Adipose tissue (tissue), 3 donors: ENCODE measurements around the gene NXF1. TPM values are rescaled to one million over a fixed set of nuclear protein-coding genes. Genes with fewer than 3 reads are reported as not detected.
A peak's percentile ranks its signal among the peaks of the same experiment; 100 is the strongest.
"Not testable (repeated sequence)": the region's sequence is repeated elsewhere in the genome, so short reads cannot be mapped to it uniquely, and the experiment has no call there.

Experiments used
- H3K27ac ChIP-seq: one replicate; pipeline ENCODE4 v1.5.1; 2013; ENCODE audit warnings: low read depth, low read length
- WGBS, 3 donors: extraction: QIAGEN DNeasy Blood & Tissue Kit; methylation state at CpG; one replicate each; pipeline ENCODE4 v1.1.7; 2013; 5-methylcytosine and 5-hydroxymethylcytosine counted together
- polyA plus RNA-seq, 3 donors: library from polyadenylated mRNA; stranded (reverse); fragments of 200-250 nt; gene quantifications; one replicate each; pipeline ENCODE4 v1.2.3, GENCODE V29; 2013
- donor health status: healthy with polysubstance abuse.
- donor health status: Bipolar disorder and iron deficiency.
- donor health status: healthy.

NXF1 gene
- polyA plus RNA-seq, 3 donors = 45.1 to 85.1 (median 68.3) TPM

DNA sequence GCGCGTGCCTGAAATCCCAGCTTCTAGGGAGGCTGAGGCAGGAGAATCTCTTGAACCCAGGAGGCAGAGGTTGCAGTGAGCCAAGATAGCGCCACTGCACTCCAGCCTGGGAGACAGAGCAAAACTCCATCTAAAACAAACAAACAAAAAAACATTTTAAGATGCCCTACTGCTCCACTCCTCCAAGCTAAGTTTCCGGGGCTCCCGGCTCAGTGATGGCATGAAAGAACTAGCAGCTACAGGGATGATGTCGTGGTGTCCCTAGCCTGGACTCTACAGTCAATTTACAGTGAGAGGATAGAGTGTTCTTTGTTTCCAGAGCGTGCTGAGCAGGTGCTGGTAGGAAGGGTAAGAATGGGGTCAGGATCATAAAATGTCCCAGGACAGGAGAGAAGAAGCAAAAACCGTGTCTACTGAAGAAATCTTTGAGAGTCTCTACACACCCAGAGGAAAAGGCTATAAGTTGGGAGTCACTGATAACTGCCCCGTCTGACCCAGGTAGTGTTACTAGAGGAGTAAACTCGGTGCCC lies 50.1 kb downstream of the NXF1 start:
- WGBS, 3 donors = 73 to 87% (median 85%) methylated on average over 10 of the region's 10 CpGs
- no peak overlapping the region for H3K27ac ChIP-seq

- WGBS, 3 donors = 0 to 1% (median 1%) methylated on average over 45 to 47 of the region's 47 CpGs
- H3K27ac ChIP-seq = peak within 1 kb of the TSS; percentile 12
These were observed 51.3 kb downstream of the NXF1 start, which contains the start of gene ZBTB3 for GRCh38 chr11:62753736-62754603. Gene ZBTB3 (minus strand): TSS chr11:62754160. CDS start chr11:62753664, 496 bp downstream.

DNA sequence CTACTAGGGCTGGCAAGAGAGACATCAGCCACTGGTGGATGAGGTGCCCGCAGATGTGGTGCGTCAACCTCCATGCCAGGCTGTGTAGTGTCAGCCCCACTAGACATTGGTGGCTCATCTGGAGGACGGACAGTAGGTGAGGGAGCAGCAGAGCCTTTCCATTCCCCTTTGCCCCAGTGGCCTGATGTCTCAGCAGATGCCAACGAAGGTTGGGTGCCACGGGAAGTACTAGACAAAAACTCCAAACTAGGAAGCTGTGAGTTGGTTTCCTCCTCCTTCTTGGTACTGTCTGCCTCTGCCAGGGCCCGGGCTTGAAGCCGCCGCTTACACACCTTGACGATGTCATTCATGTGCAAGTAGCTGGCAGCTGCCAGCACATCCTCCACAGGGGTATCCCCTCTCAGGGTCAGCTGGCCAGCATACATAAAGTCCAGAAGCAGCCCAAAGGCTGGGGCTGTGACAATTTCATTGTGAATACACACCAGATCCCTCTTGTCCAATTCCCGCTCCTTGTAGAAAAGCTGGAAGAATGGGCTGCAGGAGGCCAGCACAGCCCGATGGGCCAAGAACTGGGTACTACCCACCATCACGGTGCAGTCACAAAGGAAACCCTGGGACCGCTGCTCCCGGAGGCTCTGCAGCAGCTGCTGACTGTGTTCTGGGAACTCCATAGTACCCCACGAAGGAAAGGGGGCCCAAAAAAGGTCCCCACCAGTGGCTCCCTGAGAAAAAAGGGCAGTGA lies 52.1 kb downstream of the NXF1 start:
- no peak overlapping the region for H3K27ac ChIP-seq
- WGBS, 3 donors = 62 to 75% (median 73%) methylated on average over 15 of the region's 15 CpGs

- no peak overlapping the region for H3K27ac ChIP-seq
- WGBS, 3 donors = 95 to 97% (median 97%) methylated on average over 14 of the region's 14 CpGs
These were observed 53.0 kb downstream of the NXF1 start for GRCh38 chr11:62752177-62752785.

DNA sequence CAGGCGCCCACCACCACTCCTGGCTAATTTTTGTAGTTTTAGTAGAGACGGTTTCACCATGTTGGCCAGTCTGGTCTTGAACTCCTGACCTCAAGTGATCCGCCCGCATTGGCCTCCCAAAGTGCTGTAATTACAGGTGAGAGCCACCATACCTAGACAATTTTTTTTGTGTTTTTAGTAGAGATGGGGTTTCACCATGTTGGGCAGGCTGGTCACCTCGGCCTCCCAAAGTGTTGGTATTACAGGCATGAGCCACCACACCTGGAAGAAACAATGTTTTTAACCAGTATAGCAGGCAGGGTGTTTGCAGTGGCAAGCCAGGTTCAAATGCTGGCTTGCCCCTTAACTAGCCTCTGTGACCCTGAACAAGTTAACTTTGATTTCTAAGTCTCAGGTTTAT lies 55.3 kb downstream of the NXF1 start:
- not testable (repeated sequence) for H3K27ac ChIP-seq

GRCh38 chr11:62747475-62748160 lies 57.6 kb downstream of the NXF1 start:
- WGBS, 3 donors = 66 to 90% (median 87%) methylated on average over 9 of the region's 9 CpGs

More for the DNA sequence above, 55.3 kb downstream of the NXF1 start:
- WGBS, 3 donors = 94 to 97% (median 96%) methylated on average over 5 of the region's 5 CpGs

More at GRCh38 chr11:62747475-62748160, 57.6 kb downstream of the NXF1 start:
- no peak overlapping the region for H3K27ac ChIP-seq

Other genes starting within 250 kb of the NXF1 start
- gene EEF1G, start 231.5 kb downstream of the NXF1 start, polyA plus RNA-seq = 1,000 to 10,000 TPM; 1,025 to 2,248 (median 1,633) TPM
- gene TUT1, start 213.9 kb downstream of the NXF1 start, polyA plus RNA-seq = 10 to 100 TPM; 15.8 to 16.2 (median 15.9) TPM
- 10 to 100 TPM; 17.3 to 72.4 (median 48.1) TPM for gene MTA2, start 203.6 kb downstream of the NXF1 start, polyA plus RNA-seq
- gene EML3, start 192.7 kb downstream of the NXF1 start, polyA plus RNA-seq = 100 to 1,000 TPM in 1 of 3 donors, 10 to 100 TPM in 2; 23.6 to 103 (median 79.4) TPM
- 10 to 100 TPM in 2 of 3 donors, 1 to 10 TPM in 1; 3.6 to 25.6 (median 21.1) TPM for gene ROM1, start 192.2 kb downstream of the NXF1 start, polyA plus RNA-seq
- gene B3GAT3, start 183.5 kb downstream of the NXF1 start, polyA plus RNA-seq = 10 to 100 TPM; 25.0 to 42.7 (median 39.8) TPM
- gene GANAB, start 158.8 kb downstream of the NXF1 start, polyA plus RNA-seq = 100 to 1,000 TPM in 1 of 3 donors, 10 to 100 TPM in 2; 61.7 to 122 (median 86.9) TPM
- 10 to 100 TPM in 1 of 3 donors, 1 to 10 TPM in 2; 6.6 to 12.2 (median 7.8) TPM for gene INTS5, start 152.1 kb downstream of the NXF1 start, polyA plus RNA-seq
- gene C11orf98, start 140.2 kb downstream of the NXF1 start, polyA plus RNA-seq = 10 to 100 TPM; 46.5 to 78.3 (median 72.4) TPM
- gene CSKMT, start 140.1 kb downstream of the NXF1 start, polyA plus RNA-seq = 10 to 100 TPM in 2 of 3 donors, 1 to 10 TPM in 1; 9.7 to 18.6 (median 11.6) TPM
- 10 to 100 TPM in 2 of 3 donors, 1 to 10 TPM in 1; 9.4 to 16.0 (median 10.2) TPM for gene UQCC3, start 133.8 kb downstream of the NXF1 start, polyA plus RNA-seq
- 1 to 10 TPM; 2.4 to 5.2 (median 4.4) TPM for gene LBHD1, start 133.2 kb downstream of the NXF1 start, polyA plus RNA-seq
- gene UBXN1, start 126.4 kb downstream of the NXF1 start, polyA plus RNA-seq = 100 to 1,000 TPM; 127 to 237 (median 188) TPM
- 10 to 100 TPM in 2 of 3 donors, 1 to 10 TPM in 1; 4.3 to 39.1 (median 17.7) TPM for gene LRRN4CL, start 115.9 kb downstream of the NXF1 start, polyA plus RNA-seq
- 10 to 100 TPM; 45.9 to 61.7 (median 46.3) TPM for gene BSCL2, start 98.0 kb downstream of the NXF1 start, polyA plus RNA-seq
- under 1 TPM in 2 of 3 donors, not detected in 1; 0.09 to 0.12 TPM for gene GNG3, start 97.8 kb downstream of the NXF1 start, polyA plus RNA-seq
- gene HNRNPUL2, start 78.0 kb downstream of the NXF1 start, polyA plus RNA-seq = 10 to 100 TPM; 17.2 to 34.2 (median 23.1) TPM
- 10 to 100 TPM; 15.1 to 30.1 (median 16.2) TPM for gene TTC9C, start 77.0 kb downstream of the NXF1 start, polyA plus RNA-seq
- gene ZBTB3, start 51.3 kb downstream of the NXF1 start, polyA plus RNA-seq = 1 to 10 TPM; 1.7 to 4.2 (median 2.9) TPM
- gene POLR2G, start 43.9 kb downstream of the NXF1 start, polyA plus RNA-seq = 100 to 1,000 TPM in 1 of 3 donors, 10 to 100 TPM in 2; 53.7 to 104 (median 86.3) TPM
- gene TAF6L, start 34.0 kb downstream of the NXF1 start, polyA plus RNA-seq = 10 to 100 TPM; 13.1 to 18.2 (median 14.7) TPM
- gene TMEM179B, start 18.0 kb downstream of the NXF1 start, polyA plus RNA-seq = 10 to 100 TPM; 46.0 to 65.1 (median 48.4) TPM
- gene TMEM223, start 13.4 kb downstream of the NXF1 start, polyA plus RNA-seq = 10 to 100 TPM; 16.2 to 19.9 (median 19.3) TPM
- 10 to 100 TPM; 29.6 to 40.2 (median 32.2) TPM for gene STX5, start 26.6 kb upstream of the NXF1 start, polyA plus RNA-seq
- gene TEX54, start 27.4 kb upstream of the NXF1 start, polyA plus RNA-seq = not detected
- 10 to 100 TPM; 21.3 to 52.5 (median 37.5) TPM for gene WDR74, start 34.1 kb upstream of the NXF1 start, polyA plus RNA-seq
- 100 to 1,000 TPM in 2 of 3 donors, 10 to 100 TPM in 1; 62.6 to 146 (median 103) TPM for gene SLC3A2, start 75.5 kb upstream of the NXF1 start, polyA plus RNA-seq
- gene CHRM1, start 115.9 kb upstream of the NXF1 start, polyA plus RNA-seq = under 1 TPM in 1 of 3 donors, not detected in 2; 0.10 TPM
- not detected for gene SLC22A6, start 179.5 kb upstream of the NXF1 start, polyA plus RNA-seq
- gene SLC22A8, start 210.4 kb upstream of the NXF1 start, polyA plus RNA-seq = not detected